Amygdala (tissue), 56 donors: ENCODE results near the gene RRP15.
"Not testable (repeated sequence)": the region's sequence is repeated elsewhere in the genome, so short reads cannot be mapped to it uniquely, and the experiment has no call there.

Experiments used
- DNase-seq, 56 donors: peaks; one replicate each; lab custom pipeline; 2025; lab: John Stamatoyannopoulos, UW

The RRP15 gene

DNA sequence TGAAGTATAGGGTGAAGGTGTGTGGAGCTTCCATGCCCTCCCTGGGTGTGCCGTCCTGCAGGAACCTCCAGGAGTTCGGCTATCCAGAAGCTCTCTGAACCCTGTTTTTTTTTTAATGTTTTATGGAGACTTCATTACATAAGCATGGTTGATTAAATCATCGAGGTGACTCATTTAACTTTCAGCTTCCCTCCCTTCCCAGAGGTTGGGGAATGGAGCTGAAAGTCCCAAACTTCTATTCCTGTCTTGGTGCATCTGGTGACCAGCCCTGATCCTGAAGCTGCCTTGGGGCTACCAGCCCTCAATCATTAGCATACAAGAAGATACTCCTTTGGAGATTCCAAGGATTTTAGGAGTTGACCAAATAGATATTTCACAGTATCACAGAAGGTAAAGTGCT is 9.5 kb downstream of the RRP15 start:
- no peak for DNase-seq

DNA sequence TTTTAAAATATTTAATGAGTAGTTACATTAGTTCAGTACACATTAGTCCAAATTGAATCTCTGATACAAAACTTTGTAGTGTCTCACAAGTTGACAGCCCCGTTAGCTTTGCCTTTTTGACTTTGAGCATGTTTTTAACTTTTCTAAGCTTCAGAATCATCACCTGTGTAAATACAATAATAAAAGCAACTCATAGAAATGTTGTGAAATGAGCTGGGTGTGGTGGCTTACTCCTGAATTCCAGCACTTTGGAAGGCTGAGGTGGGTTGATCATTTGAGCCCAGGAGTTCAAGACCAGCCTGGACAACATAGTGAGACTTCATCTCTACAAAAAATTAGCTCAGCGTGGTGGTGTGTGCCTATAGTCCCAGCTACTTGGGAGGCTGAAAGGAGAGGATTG is 11.1 kb downstream of the RRP15 start:
- no peak for DNase-seq

- DNase-seq: no peak
These were observed 12.4 kb downstream of the RRP15 start for GRCh38 chr1:218297461-218297860.

GRCh38 chr1:218297867-218298266 is 12.8 kb downstream of the RRP15 start:
- DNase-seq: no peak

GRCh38 chr1:218298398-218298797 is 13.3 kb downstream of the RRP15 start:
- no peak for DNase-seq

- no peak for DNase-seq
These were observed 14.3 kb downstream of the RRP15 start for GRCh38 chr1:218299416-218299815.

GRCh38 chr1:218301217-218301616 is 16.1 kb downstream of the RRP15 start:
- DNase-seq: no peak

DNA sequence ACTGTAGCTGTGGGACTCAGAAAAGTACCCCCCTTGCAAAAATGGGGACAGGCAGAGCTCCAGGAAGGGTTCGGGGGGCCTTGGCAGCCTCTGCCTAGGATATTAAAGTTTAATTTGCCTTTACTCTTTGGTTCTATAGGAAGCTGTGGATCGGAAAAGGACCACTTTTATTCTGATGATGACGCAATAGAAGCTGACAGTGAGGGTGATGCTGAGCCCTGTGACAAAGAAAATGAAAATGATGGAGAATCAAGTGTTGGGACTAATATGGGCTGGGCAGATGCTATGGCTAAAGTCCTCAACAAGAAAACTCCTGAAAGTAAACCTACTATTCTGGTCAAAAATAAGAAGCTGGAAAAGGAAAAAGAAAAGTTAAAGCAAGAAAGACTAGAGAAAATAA is 17.1 kb downstream of the RRP15 start:
- DNase-seq: no peak

DNA sequence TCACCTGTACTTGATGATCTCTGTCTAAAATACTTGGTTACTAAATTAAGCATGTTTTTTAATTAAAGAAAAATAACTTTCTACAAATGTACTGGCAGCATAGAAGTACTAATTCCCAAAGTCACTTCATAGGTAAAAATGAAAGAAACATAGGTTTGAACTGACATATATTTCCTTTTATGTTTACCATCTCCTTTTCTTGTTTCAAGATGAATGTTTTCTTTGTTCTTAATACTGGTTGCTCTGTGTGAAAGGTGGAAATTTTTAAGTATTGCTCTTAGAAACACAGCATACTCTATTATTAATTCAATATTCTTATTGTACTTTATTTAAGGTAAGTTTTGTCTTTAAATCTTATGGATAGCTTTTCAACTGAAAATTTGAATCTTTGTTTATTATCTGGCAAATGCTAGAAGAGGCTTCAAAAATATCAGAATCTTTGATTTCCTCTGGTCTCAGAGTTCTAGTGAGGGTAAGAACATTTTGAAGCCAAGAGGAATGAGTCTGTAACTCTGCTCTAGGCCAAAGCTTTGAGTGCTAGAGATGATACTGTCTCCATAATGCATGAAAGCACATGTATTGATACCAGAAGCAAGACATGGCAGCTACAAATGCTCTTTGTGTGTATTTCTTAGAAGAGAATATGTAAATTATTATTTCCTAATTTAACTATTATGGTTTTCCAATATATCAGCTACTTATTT is 18.2 kb downstream of the RRP15 start:
- no peak for DNase-seq

- peak in 12 of 56 donors; percentile 1 to 66 (median 8) for DNase-seq
These were observed 19.4 kb downstream of the RRP15 start for GRCh38 chr1:218304281-218305039.

DNA sequence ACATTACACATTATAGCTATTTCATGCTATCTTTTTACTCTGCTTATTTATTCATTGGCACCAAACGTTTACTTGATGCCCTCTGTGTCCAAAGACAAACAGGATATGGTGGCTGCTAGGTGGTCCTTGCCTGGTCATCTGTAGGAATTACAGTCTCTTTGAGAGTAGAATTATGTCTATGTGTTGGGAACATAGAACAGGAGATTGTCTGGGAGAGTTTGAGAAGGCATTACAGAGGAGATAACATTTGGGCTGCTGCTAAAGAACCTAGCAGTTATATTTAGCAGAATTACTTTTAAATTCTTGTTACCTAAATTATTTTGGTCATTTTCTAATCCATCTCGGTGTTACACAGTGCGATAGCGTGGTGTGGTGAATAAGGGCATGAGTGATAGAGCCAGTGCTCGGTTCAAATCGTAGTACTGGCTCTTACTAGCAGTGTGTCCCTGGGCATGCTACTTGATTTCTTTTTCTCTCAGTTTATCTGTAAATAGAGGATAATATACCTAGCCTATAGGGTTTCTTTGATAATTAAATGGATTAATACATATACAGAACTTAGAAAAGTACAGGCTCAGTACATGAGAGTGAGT is 20.5 kb downstream of the RRP15 start:
- no peak for DNase-seq

- DNase-seq: no peak
These were observed 27.4 kb downstream of the RRP15 start for GRCh38 chr1:218312509-218312908.

DNA sequence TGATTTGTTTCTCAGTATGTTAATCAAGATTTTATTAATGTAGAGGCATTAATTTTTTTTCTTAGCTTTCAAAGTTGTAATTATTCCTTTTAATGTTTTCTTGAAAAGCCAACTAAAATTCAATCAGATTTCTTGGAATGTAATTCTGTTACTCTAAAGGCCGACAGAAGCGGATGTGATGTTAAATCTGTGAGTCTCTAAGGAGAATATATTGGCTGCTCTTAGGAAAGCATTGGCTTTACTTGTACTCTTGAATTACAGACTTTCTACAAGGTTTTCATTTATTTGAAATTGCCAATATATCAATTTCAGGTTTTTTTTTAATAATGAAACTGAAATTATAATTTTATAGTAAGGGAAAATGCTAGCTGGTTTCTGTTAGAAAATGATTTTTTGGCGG is 29.2 kb downstream of the RRP15 start:
- DNase-seq: no peak

- DNase-seq: no peak
These were observed 30.5 kb downstream of the RRP15 start for GRCh38 chr1:218315638-218316037.

DNA sequence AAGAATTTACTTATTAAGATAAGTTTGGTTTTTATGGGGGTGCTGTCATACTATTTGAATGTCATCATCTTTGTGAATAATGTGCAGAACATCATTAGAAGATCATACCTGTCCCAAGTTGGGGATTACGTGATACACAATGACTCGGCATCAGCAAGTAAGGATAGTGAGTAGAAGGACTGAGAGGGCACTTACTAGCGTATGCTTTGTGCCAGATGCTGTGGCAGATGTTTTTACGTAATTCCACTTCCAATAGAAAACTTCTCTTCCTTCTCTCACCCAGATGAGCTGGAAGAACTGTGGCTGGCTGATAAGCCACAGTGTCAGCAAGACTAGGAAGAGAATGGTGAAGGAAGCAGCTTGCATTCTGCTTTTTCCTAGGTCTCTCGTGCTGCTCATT is 32.0 kb downstream of the RRP15 start:
- DNase-seq: no peak

DNA sequence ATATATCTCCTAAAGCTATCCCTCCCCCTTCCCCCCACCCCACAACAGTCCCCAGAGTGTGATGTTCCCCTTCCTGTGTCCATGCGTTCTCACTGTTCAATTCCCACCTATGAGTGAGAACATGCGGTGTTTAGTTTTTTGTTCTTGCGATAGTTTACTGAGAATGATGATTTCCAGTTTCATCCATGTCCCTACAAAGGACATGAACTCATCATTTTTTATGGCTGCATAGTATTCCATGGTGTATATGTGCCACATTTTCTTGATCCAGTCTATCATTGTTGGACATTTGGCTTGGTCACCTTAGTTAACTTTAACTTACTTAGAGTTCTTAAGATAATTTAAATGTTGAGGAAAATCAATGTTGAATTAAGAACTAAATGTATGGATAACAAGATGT is 35.1 kb downstream of the RRP15 start:
- not testable (repeated sequence) for DNase-seq

GRCh38 chr1:218322762-218323161 is 37.7 kb downstream of the RRP15 start:
- DNase-seq: no peak

DNA sequence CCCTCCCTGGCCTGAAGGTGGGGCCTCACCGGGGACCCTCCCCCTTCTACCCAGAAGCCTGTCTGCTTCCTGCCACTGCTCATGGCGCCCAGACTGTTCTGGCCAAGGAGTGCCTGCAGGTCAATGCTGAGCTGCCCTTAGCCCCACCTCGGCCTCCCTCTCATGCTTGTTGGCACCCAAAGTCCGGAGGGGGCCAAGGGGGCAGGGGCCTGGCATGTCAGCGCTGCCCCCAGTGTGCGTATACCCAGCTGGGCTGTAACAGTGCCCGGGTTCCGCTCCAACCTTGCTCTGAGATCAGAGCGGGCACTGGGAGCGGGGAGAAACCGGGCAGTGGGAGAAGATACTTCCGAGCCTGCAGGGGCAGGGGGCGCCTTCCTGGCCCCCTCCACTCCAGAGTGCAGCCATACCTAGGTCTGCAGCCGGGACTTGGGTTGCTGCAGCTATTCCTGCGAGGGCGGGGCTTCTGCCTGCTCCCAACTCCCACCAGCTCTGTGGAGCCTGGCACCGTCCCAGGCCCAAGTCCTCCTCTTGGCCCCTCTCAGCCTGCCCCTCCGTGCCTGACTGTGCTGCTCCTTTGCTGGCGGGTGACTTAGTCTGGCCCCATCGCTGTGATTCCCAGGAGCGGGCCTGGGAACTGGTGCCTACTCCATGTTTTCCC is 38.6 kb downstream of the RRP15 start:
- DNase-seq: no peak

GRCh38 chr1:218324226-218324580 is 39.1 kb downstream of the RRP15 start:
- no peak for DNase-seq

GRCh38 chr1:218328769-218329168 is 43.7 kb downstream of the RRP15 start:
- DNase-seq: no peak

GRCh38 chr1:218330043-218330623 is 45.0 kb downstream of the RRP15 start:
- DNase-seq: peak in 1 of 56 donors; percentile 12
